H9 (cell line): ENCODE measurements around the gene PDIA4. TPM values are rescaled to one million over a fixed set of nuclear protein-coding genes. Genes with fewer than 3 reads are reported as not detected.

Experiments used
- DNase-seq: peaks from one replicate; pipeline ENCODE4 v3.0.0-alpha.2; 2017
- H2AFZ ChIP-seq: one replicate; pipeline ENCODE4 v1.6.1; 2013; ENCODE audit warnings: mild to moderate bottlenecking, low read length, control low read depth, moderate library complexity
- H2AK5ac ChIP-seq: 2 replicates; pipeline ENCODE4 v1.6.1; 2013; ENCODE audit warnings: low read length, control low read depth, mixed read lengths; ENCODE audit not compliant: insufficient read length
- H2BK120ac ChIP-seq: one replicate; pipeline ENCODE4 v1.6.1; 2013; ENCODE audit warnings: low read depth, mild to moderate bottlenecking, low read length, control low read depth, inconsistent platforms; ENCODE audit not compliant: poor library complexity, severe bottlenecking
- H2BK12ac ChIP-seq: 2 replicates; pipeline ENCODE4 v1.6.1; 2013; ENCODE audit warnings: low read length, control low read depth, mixed read lengths, low read depth; ENCODE audit not compliant: insufficient read length
- H2BK15ac ChIP-seq: 2 replicates; pipeline ENCODE4 v1.6.1; 2013; ENCODE audit warnings: low read depth, low read length, control low read depth
- H2BK20ac ChIP-seq: one replicate; pipeline ENCODE4 v1.6.1; 2013; ENCODE audit warnings: low read depth, mild to moderate bottlenecking, low read length, control low read depth, inconsistent platforms; ENCODE audit not compliant: poor library complexity, severe bottlenecking
- H2BK5ac ChIP-seq: 2 replicates; pipeline ENCODE4 v1.6.1; 2013; ENCODE audit warnings: low read length, control low read depth, mixed read lengths; ENCODE audit not compliant: insufficient read length
- H3K14ac ChIP-seq: 2 replicates; pipeline ENCODE4 v1.6.1; 2013; ENCODE audit warnings: low read length, control low read depth; ENCODE audit not compliant: insufficient read depth
- H3K18ac ChIP-seq: 2 replicates; pipeline ENCODE4 v1.6.1; 2013; ENCODE audit warnings: low read depth, mild to moderate bottlenecking, mixed read lengths, low read length, control low read depth; ENCODE audit not compliant: insufficient read length
- H3K23ac ChIP-seq: 2 replicates; pipeline ENCODE4 v1.6.1; 2013; ENCODE audit warnings: low read length, control low read depth, mixed read lengths, low read depth; ENCODE audit not compliant: insufficient read length
- H3K23me2 ChIP-seq: 2 replicates; pipeline ENCODE4 v1.6.1; 2013; ENCODE audit warnings: low read depth, mild to moderate bottlenecking, mixed read lengths, low read length, control low read depth; ENCODE audit not compliant: insufficient read length, poor library complexity, severe bottlenecking
- H3K27ac ChIP-seq: 2 replicates; pipeline ENCODE4 v1.5.1; 2013; ENCODE audit warnings: low read length, control low read depth, mixed read lengths, low read depth; ENCODE audit not compliant: insufficient read length
- H3K27me3 ChIP-seq: 2 replicates; pipeline ENCODE4 v1.6.1; 2013; ENCODE audit warnings: low read length, control low read depth, inconsistent platforms; ENCODE audit not compliant: insufficient read depth
- H3K4ac ChIP-seq: 2 replicates; pipeline ENCODE4 v1.6.1; 2013; ENCODE audit warnings: low read depth, mild to moderate bottlenecking, control low read depth, inconsistent platforms, low read length, moderate library complexity
- H3K4me1 ChIP-seq: 2 replicates; pipeline ENCODE4 v1.6.1; 2013; ENCODE audit warnings: low read length, control low read depth, inconsistent platforms; ENCODE audit not compliant: insufficient read depth
- H3K4me2 ChIP-seq: 2 replicates; pipeline ENCODE4 v1.6.1; 2013; ENCODE audit warnings: low read length, control low read depth, mixed read lengths; ENCODE audit not compliant: insufficient read length, insufficient read depth
- H3K56ac ChIP-seq: 2 replicates; pipeline ENCODE4 v1.6.1; 2013; ENCODE audit warnings: low read depth, mild to moderate bottlenecking, mixed read lengths, low read length, control low read depth; ENCODE audit not compliant: insufficient read length
- H3K79me1 ChIP-seq: 2 replicates; pipeline ENCODE4 v1.6.1; 2013; ENCODE audit warnings: low read depth, mild to moderate bottlenecking, moderate library complexity, low read length, control low read depth, inconsistent platforms; ENCODE audit not compliant: insufficient read depth, poor library complexity, severe bottlenecking
- H3K79me2 ChIP-seq: 2 replicates; pipeline ENCODE4 v1.6.1; 2013; ENCODE audit warnings: low read length, control low read depth, inconsistent platforms; ENCODE audit not compliant: insufficient read depth
- H3K9ac ChIP-seq: 2 replicates; pipeline ENCODE4 v1.6.1; 2013; ENCODE audit warnings: low read length, control low read depth, mixed read lengths; ENCODE audit not compliant: insufficient read length; ENCODE audit errors: extremely low read depth
- H3K9me3 ChIP-seq: one replicate; pipeline ENCODE4 v1.6.1; 2013; ENCODE audit warnings: low read depth, low read length, inconsistent platforms; ENCODE audit not compliant: control insufficient read depth
- H3T11ph ChIP-seq: one replicate; pipeline ENCODE4 v1.6.1; 2013; ENCODE audit warnings: mild to moderate bottlenecking, low read length, control low read depth, inconsistent platforms
- H4K20me1 ChIP-seq: one replicate; pipeline ENCODE4 v1.6.1; 2013; ENCODE audit not compliant: control insufficient read depth, insufficient read length, insufficient read depth
- H4K5ac ChIP-seq: 2 replicates; pipeline ENCODE4 v1.6.1; 2013; ENCODE audit warnings: low read depth, mild to moderate bottlenecking, mixed read lengths, low read length, control low read depth; ENCODE audit not compliant: insufficient read length
- H4K8ac ChIP-seq: replicated peaks from 2 replicates; pipeline ENCODE4 v1.6.1; 2013; ENCODE audit warnings: low read length, control low read depth, mixed read lengths, low read depth; ENCODE audit not compliant: insufficient read length
- H4K91ac ChIP-seq: 2 replicates; pipeline ENCODE4 v1.6.1; 2013; ENCODE audit warnings: low read depth, mild to moderate bottlenecking, moderate library complexity, mixed read lengths, low read length, control low read depth; ENCODE audit not compliant: insufficient read length
- H3K27ac Mint-ChIP-seq, 3 experiments: 2 replicates in 2 of 3; 3 replicates in 1 of 3; pipeline ENCODE4 v1.8.0; 2020 to 2021; ENCODE audit warnings: mixed read lengths in 3 of 3, mild to moderate bottlenecking in 1 of 3, moderate library complexity in 1 of 3
- H3K27me3 Mint-ChIP-seq: 2 replicates; pipeline ENCODE4 v1.8.0; 2021; ENCODE audit warnings: low read depth, mild to moderate bottlenecking, moderate library complexity, mixed read lengths
- H3K36me3 Mint-ChIP-seq, 3 experiments: 2 replicates in 2 of 3; 3 replicates in 1 of 3; pipeline ENCODE4 v1.8.0; 2020 to 2021; ENCODE audit warnings: low read depth in 3 of 3, mixed read lengths in 3 of 3; ENCODE audit not compliant: insufficient read depth in 1 of 3
- H3K4me1 Mint-ChIP-seq, 2 experiments: 2 replicates each; pipeline ENCODE4 v1.8.0; 2020; ENCODE audit warnings: mixed read lengths in 2 of 2
- H3K4me3 Mint-ChIP-seq, 2 experiments: 2 replicates in 1 of 2; 3 replicates in 1 of 2; pipeline ENCODE4 v1.8.0; 2020 to 2021; ENCODE audit warnings: mild to moderate bottlenecking in 2 of 2, mixed read lengths in 2 of 2, moderate library complexity in 1 of 2
- H3K9me3 Mint-ChIP-seq, 2 experiments: 2 replicates in 1 of 2; 3 replicates in 1 of 2; pipeline ENCODE4 v1.8.0; 2020; ENCODE audit warnings: mild to moderate bottlenecking in 2 of 2, mixed read lengths in 2 of 2, moderate library complexity in 1 of 2
- CTCF ChIP-seq: fragments of 200-600 bp; sonication (generic); conservative IDR thresholded peaks from 3 replicates; pipeline ENCODE4 v1.8.0; 2021; ENCODE audit warnings: antibody characterized with exemption, mild to moderate bottlenecking
- WGBS: extraction: QIAGEN DNeasy Blood & Tissue Kit; methylation state at CpG from one replicate; pipeline ENCODE4 v1.1.7; 2013; ENCODE audit warnings: missing lambda C conversion rate, low lambda C conversion rate, mixed read lengths; ENCODE audit not compliant: insufficient read length; ENCODE audit errors: extremely low coverage; 5-methylcytosine and 5-hydroxymethylcytosine counted together
- total RNA-seq: library from RNA; stranded (reverse); gene quantifications from 2 replicates; pipeline ENCODE4 v1.2.1, GENCODE V29; 2021

Gene PDIA4
- total RNA-seq, 1 experiment from 2014 or later = 217 TPM

GRCh38 chr7:148991536-148991935 is 36.8 kb downstream of the PDIA4 start:
- Histone ChIP-seq H2BK15ac (no peak overlapping the region), H2BK12ac (no peak overlapping the region), H3K14ac (no peak overlapping the region), H3K27ac (no peak overlapping the region), H3T11ph (no peak overlapping the region), H3K4ac (no peak overlapping the region), H3K4me1 (0 out of 2 replicates have a peak, but pooled peaks cover 2% of the 10 kb centered on the region), H3K18ac (no peak overlapping the region), H4K91ac (no peak overlapping the region), H3K23ac (no peak overlapping the region), H3K9me3 (no peaks in the 10 kb centered on the region), H4K20me1 (no peaks in the 10 kb centered on the region), H3K4me2 (no peak overlapping the region), H2AK5ac (no peak overlapping the region), H4K5ac (no peak overlapping the region), H3K9ac (no peak overlapping the region), H2BK20ac (no peak overlapping the region), H4K8ac (no peak overlapping the region), H2BK120ac (no peak overlapping the region), H3K79me1 (no peaks in the 10 kb centered on the region), H3K23me2 (peaks cover 7% of the 10 kb centered on the region), H2BK5ac (no peak overlapping the region), H3K56ac (no peak overlapping the region), H3K79me2 (no peaks in the 10 kb centered on the region), H3K27me3 (no peaks in the 10 kb centered on the region), H2AFZ (no peak overlapping the region)
- no peak overlapping the region; a peak in 1 of 7 replicates for H3K27ac Mint-ChIP-seq
- peaks cover 6 to 19% of the 10 kb centered on the region in 2 experiments; a peak in 4 of 5 replicates for H3K9me3 Mint-ChIP-seq
- peaks cover 1% of the 10 kb centered on the region for H3K27me3 Mint-ChIP-seq
- H3K4me3 Mint-ChIP-seq = no peak overlapping the region
- DNase-seq = no peak
- WGBS = no CpG with 5 or more reads among the region's 1 CpG
- peaks cover 15 to 16% of the 10 kb centered on the region in 2 experiments for H3K4me1 Mint-ChIP-seq
- no peak for TF ChIP-seq CTCF
- peaks cover 3 to 10% (median 4%) of the 10 kb centered on the region in 3 experiments; a peak in 5 of 7 replicates for H3K36me3 Mint-ChIP-seq
